Large intestine (tissue), 3 donors: Measurements from ENCODE around the gene DNAJB13. TPM values are rescaled to one million over a fixed set of nuclear protein-coding genes. Genes with fewer than 3 reads are reported as not detected.

Source experiments
- DNase-seq, 2 donors: peaks; one replicate each; pipeline versions ENCODE4 v3.0.0 to v3.0.0-alpha.2; 2013
- H3K27ac ChIP-seq: one replicate; pipeline ENCODE4 v1.5.1; 2013; ENCODE audit warnings: low read length
- H3K27me3 ChIP-seq: 2 replicates; pipeline ENCODE4 v1.6.1; 2013; ENCODE audit warnings: low read length; ENCODE audit not compliant: control insufficient read depth, insufficient read depth
- H3K36me3 ChIP-seq: 2 replicates; pipeline ENCODE4 v1.6.1; 2013; ENCODE audit warnings: low read length; ENCODE audit not compliant: control insufficient read depth, insufficient read depth
- H3K4me1 ChIP-seq: one replicate; pipeline ENCODE4 v1.6.1; 2013; ENCODE audit warnings: low read length; ENCODE audit not compliant: control insufficient read depth, insufficient read depth
- H3K4me3 ChIP-seq: one replicate; pipeline ENCODE4 v1.5.1; 2013; ENCODE audit warnings: low read length
- H3K9me3 ChIP-seq: one replicate; pipeline ENCODE4 v1.6.1; 2013; ENCODE audit warnings: mild to moderate bottlenecking, low read depth, low read length, moderate library complexity; ENCODE audit not compliant: control insufficient read depth
- WGBS: methylation state at CpG from one replicate; pipeline ENCODE4 v1.1.5; 2013; ENCODE audit warnings: low lambda C conversion rate; ENCODE audit not compliant: insufficient coverage; 5-methylcytosine and 5-hydroxymethylcytosine counted together
- polyA plus RNA-seq: library from polyadenylated mRNA; unstranded; fragments of 120-200 nt; gene quantifications from one replicate; pipeline ENCODE4 v1.2.1, GENCODE V29; 2013

The DNAJB13 gene
- polyA plus RNA-seq, 1 donor: 0.22 TPM

GRCh38 chr11:74008373-74009229, 57.8 kb downstream of the DNAJB13 start, which contains the start of gene UCP3:
Gene UCP3 (minus strand): TSS chr11:74009085. CDS start chr11:74007042, 2,043 bp downstream.
- Histone ChIP-seq H3K36me3 (peaks cover 9% of the 10 kb centered on the region), H3K27me3 (no peaks in the 10 kb centered on the region), H3K4me1 (peaks cover 10% of the 10 kb centered on the region), H3K9me3 (no peaks in the 10 kb centered on the region), H3K4me3 (no peak within 1 kb of the TSS), H3K27ac (no peak within 1 kb of the TSS)
- no CpG with 5 or more reads among the region's 9 CpGs for WGBS
- no peak for DNase-seq

DNA sequence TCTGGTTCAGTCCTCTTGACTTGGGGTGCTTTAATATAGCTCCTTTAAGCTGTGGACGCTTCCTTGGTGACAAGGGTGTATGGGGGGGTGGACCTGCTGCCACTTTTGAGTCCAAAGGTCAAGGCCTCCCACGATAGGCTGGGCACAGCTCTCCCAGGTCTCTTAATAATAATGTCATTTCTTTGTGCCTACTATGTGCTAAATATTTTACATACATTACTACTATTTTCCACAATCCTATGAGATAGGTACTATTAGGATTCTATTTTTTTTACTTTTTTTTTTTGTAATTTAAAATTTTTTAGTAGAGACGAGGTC, 58.4 kb downstream of the DNAJB13 start:
- Histone ChIP-seq H3K9me3 (no peaks in the 10 kb centered on the region), H3K27ac (no peak overlapping the region), H3K36me3 (peaks cover 11% of the 10 kb centered on the region), H3K4me3 (no peak overlapping the region), H3K27me3 (no peaks in the 10 kb centered on the region), H3K4me1 (peaks cover 10% of the 10 kb centered on the region)
- DNase-seq: peak in 1 of 2 donors; percentile 24
- WGBS: no CpG with 5 or more reads among the region's 3 CpGs

GRCh38 chr11:74009675-74010305, 59.0 kb downstream of the DNAJB13 start:
- peaks cover 10% of the 10 kb centered on the region for H3K4me1 ChIP-seq
- WGBS: no CpG with 5 or more reads among the region's 5 CpGs
- no peak for DNase-seq
- H3K4me3 ChIP-seq: no peak overlapping the region
- no peaks in the 10 kb centered on the region for H3K27me3 ChIP-seq
- H3K27ac ChIP-seq: no peak overlapping the region
- no peaks in the 10 kb centered on the region for H3K9me3 ChIP-seq
- H3K36me3 ChIP-seq: peaks cover 13% of the 10 kb centered on the region

GRCh38 chr11:74010306-74011300, 59.8 kb downstream of the DNAJB13 start:
- Histone ChIP-seq H3K4me3 (no peak overlapping the region), H3K4me1 (peaks cover 3% of the 10 kb centered on the region), H3K27me3 (no peaks in the 10 kb centered on the region), H3K36me3 (peaks cover 13% of the 10 kb centered on the region), H3K9me3 (no peaks in the 10 kb centered on the region), H3K27ac (no peak overlapping the region)
- DNase-seq: no peak
- no CpG with 5 or more reads among the region's 9 CpGs for WGBS

- no peak for DNase-seq
- peaks cover 16% of the 10 kb centered on the region for H3K36me3 ChIP-seq
- H3K4me1 ChIP-seq: no peaks in the 10 kb centered on the region
- H3K27ac ChIP-seq: no peak overlapping the region
- H3K27me3 ChIP-seq: no peaks in the 10 kb centered on the region
- no peak overlapping the region for H3K4me3 ChIP-seq
- WGBS: no CpG with 5 or more reads among the region's 8 CpGs
- no peaks in the 10 kb centered on the region for H3K9me3 ChIP-seq
Measured at GRCh38 chr11:74011360-74012073, 60.7 kb downstream of the DNAJB13 start.

- H3K27me3 ChIP-seq: no peaks in the 10 kb centered on the region
- no peaks in the 10 kb centered on the region for H3K9me3 ChIP-seq
- no peaks in the 10 kb centered on the region for H3K4me1 ChIP-seq
- DNase-seq: no peak
- no CpG with 5 or more reads among the region's 14 CpGs for WGBS
- peaks cover 18% of the 10 kb centered on the region for H3K36me3 ChIP-seq
- H3K27ac ChIP-seq: no peak overlapping the region
- H3K4me3 ChIP-seq: no peak overlapping the region
Measured at GRCh38 chr11:74012074-74012809, 61.4 kb downstream of the DNAJB13 start.

DNA sequence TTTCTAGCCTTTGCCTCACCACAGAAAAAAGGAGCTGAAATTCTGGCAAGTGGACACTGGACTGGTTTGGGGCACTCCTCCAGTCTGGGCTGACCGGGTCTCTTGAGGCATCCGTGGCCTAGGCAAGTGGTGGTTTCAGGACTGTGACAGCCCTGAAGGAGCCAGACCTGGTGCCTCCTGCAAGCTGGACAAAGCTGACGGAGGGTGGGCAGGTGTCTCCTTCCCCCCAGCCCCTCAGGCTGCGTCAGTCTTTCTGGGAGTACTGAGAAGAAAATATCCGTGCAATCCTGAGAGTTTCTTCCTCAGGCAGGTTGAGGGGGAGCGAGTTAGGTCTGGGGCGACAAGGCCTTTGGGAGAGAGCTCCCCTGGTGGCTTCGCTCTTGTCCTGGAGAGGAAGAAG, 62.3 kb downstream of the DNAJB13 start:
- WGBS: no CpG with 5 or more reads among the region's 8 CpGs
- peaks cover 18% of the 10 kb centered on the region for H3K36me3 ChIP-seq

GRCh38 chr11:74014880-74015279, 64.1 kb downstream of the DNAJB13 start:
- H3K4me1 ChIP-seq: peaks cover 20% of the 10 kb centered on the region
- no peak overlapping the region for H3K27ac ChIP-seq
- no CpG with 5 or more reads among the region's 2 CpGs for WGBS
- H3K27me3 ChIP-seq: no peaks in the 10 kb centered on the region
- H3K9me3 ChIP-seq: no peaks in the 10 kb centered on the region
- DNase-seq: no peak
- no peak overlapping the region for H3K4me3 ChIP-seq
- peaks cover 18% of the 10 kb centered on the region for H3K36me3 ChIP-seq

More for the DNA sequence above, 62.3 kb downstream of the DNAJB13 start:
- DNase-seq: no peak
- Histone ChIP-seq H3K27me3 (no peaks in the 10 kb centered on the region), H3K27ac (no peak overlapping the region), H3K4me3 (no peak overlapping the region), H3K4me1 (peaks cover 3% of the 10 kb centered on the region), H3K9me3 (no peaks in the 10 kb centered on the region)

DNA sequence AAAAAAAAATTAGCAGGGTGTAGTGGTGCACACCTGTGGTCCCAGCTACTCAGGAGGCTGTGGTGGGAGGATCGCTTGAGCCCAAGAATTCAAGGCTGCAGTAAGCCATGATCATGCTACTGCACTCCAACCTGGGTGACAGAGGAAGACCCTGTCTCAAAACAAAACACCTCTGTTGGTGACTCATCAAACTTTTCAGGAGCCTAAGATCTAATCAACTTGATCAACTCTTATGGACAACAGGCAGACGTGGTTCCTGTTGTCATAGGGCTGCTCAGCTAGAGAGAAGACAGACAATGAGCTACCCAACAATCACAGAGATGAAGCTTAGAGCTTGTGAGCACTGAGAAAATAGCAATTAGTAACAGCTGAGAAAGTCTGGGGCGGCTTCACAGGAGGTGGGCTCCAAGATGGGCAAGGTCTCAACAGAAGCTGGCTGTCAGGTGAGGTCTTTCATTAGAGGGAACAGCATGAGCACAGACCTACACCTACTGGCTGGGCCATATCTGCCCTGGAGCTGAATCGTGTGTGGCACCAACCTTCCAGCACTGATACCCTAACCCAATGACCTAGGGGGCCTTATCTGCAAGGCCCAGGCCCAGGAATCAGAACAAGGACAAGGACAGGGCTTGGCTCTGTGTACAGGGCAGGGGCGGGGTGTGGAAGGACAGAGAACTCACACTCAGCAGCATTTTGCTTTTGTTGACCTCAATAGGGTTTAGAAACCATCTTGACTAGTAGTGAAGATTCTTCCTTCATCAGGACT, 65.3 kb downstream of the DNAJB13 start:
- H3K27ac ChIP-seq: no peak overlapping the region
- WGBS: no CpG with 5 or more reads among the region's 5 CpGs

More for the DNA sequence above, 65.3 kb downstream of the DNAJB13 start:
- H3K36me3 ChIP-seq: peaks cover 18% of the 10 kb centered on the region
- H3K9me3 ChIP-seq: no peaks in the 10 kb centered on the region
- H3K4me1 ChIP-seq: peaks cover 20% of the 10 kb centered on the region
- no peak overlapping the region for H3K4me3 ChIP-seq
- no peaks in the 10 kb centered on the region for H3K27me3 ChIP-seq
- no peak for DNase-seq
